HS-5 (cell line): ENCODE data around the gene IFRD1.

ENCODE experiments used
- DNase-seq: peaks from one replicate; pipeline ENCODE4 v3.0.0-alpha.2; 2012; ENCODE audit warnings: low read depth

Gene IFRD1

DNA sequence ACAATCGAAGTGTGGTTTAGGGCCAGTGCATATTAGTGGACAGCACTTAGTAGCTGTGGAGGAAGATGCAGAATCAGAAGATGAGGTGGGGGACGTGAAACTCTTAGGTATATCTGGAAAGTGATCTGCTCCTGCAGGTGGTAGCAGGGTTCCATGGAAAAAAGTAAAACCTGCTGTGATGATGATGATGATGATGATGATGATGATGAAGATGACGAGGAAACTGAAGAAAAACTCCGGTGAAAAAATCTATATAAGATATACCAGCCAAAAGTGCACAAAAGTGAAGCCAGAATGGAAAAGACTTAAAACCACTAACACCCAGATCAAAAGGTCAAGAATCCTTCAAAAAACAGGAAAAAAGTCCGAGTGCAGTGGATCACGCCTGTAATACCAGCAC lies 70.5 kb downstream of the IFRD1 start:
- no peak for DNase-seq

DNA sequence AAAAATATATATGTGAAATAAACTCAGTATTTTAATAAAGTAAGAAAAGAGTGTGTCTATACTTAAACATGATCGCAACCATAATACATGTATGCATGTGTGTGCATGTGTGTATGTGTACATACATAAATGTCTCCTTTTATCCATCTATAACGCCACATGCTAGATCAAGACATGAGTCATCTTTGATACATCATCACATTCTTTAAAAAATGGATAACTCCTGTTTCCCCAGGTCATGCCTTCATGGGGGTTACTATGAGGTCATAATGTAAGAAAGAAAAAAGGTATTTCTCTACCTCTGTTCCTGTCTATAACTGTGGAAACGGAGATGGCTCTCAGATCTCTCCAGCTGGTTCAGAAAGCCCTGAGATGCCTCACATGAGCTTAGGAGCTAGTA lies 71.7 kb downstream of the IFRD1 start:
- DNase-seq: no peak

DNA sequence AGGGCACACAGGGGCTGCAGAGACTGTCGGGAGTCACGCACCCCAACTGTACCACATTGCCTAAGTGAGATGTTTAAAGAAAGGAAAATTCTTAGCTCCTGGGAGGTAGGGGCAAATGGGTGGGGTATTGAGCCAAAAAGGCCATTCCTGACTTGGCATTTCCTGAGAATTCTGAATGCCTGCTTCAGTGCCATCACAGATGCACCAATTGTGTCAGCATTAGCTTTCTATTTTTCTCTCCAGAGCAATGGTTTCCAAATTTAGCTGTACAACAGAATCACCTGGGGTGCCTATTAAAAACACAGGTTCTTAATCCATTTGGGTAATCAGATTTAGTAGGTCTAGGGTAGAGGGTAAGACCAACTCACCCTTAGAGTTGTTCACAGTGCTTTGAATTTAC lies 73.6 kb downstream of the IFRD1 start:
- DNase-seq: no peak
